HG03135 (cell line): ENCODE measurements around the gene BLTP3B.

ENCODE experiments used
- ATAC-seq: cut with Tn5 transposase; IDR thresholded peaks from one replicate; pipeline ENCODE4 v1.9.1; 2021; ENCODE audit warnings: mild to moderate bottlenecking, moderate library complexity; ENCODE audit not compliant: unreplicated experiment

BLTP3B gene

DNA sequence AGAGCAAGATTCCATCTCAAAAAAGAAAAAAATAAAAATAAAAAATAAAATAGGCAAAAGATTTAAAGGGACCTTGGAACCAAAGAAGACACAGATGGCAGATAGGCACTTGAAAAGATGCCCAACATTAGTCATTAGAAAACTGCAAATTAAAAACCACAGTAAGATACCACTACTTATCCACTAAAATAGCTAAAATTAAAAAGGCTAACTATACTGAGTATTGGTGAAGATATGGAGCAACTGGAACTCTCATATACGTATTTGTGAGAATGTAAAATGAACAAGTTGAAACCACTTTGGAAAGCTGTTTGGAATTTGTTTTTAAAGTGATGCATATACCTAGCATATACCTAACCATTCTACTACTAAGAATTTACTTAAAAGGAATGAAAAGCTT, 22.3 kb downstream of the BLTP3B start:
- ATAC-seq, result no peak

DNA sequence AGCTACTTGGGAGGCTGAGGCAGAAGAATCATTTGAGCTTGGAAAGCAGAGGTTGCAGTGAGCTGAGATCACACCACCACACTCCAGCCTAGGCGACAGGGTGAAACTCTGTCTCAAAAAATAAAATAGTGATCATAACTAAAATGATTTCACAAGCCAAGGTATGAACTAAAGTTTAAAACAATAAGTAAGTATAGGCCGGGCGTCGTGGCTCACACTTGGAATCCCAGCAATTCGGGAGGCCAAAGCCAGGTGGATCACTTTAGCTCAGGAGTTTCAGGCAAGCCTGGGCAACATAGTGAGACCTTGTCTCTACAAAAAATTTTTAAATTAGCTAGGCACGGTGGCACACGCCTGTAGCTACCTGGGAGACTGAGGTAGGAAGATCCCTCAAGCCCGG, 27.4 kb downstream of the BLTP3B start:
- ATAC-seq, result no peak

- ATAC-seq, result peak; percentile 65
These were observed 28.1 kb downstream of the BLTP3B start for GRCh38 chr12:100114574-100114973.

DNA sequence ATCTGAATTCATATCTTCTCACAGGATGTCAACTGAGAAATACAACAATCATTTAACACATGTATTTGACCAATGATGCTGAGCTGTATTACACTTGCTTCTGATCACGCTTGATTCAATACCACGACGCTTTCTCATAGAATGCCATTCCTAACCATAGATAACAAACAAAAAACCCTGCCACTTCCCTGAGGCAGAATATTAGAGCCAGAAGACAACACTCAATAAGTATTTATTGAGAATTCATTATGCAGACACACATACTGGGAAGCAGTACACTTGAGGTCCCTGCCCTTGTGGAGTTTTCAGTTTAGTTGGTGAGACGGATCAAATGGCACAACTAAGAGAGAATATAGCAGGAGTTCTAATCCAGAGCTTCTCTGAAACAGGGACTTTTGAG, 32.4 kb downstream of the BLTP3B start:
- no peak for ATAC-seq

DNA sequence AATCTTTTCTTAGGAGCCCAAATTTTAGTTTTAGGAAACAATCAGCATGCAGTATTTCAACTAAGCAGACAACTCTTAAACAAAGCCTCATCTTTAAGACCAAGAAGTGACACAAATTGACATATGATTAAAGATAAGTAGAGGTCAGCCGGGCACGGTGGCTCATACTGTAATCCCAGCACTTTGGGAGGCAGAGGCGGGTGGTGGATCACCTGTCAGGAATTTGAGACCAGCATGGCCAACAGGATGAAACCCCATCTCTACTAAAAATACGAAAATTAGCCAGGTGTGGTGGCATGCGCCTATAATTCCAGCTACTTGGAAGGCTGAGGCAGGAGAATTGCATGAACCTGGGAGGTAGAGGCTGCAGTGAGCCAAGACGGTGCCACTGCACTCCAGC, 35.8 kb downstream of the BLTP3B start:
- ATAC-seq, result no peak

DNA sequence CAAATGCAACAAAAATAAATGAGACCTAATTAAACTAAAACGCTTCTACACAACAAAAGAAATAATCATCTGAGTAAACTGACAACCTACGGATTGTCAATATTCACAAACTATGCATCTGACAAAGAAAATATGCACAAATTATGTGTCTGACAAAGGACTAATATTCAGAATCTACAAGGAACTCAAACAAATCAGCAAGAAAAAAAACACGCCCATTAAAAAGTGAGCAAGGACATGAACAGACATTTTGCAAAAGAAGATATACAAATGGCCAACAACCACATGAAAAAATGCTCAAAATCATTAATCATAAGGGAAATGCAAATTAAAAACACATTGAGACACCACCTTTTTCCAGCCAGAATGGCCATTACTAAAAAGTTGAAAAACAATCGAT, 37.0 kb downstream of the BLTP3B start:
- no peak for ATAC-seq

GRCh38 chr12:100101000-100101399, 41.7 kb downstream of the BLTP3B start:
- no peak for ATAC-seq
